ENCODE data around the gene S100A13. TPM values are rescaled to one million over a fixed set of nuclear protein-coding genes. Genes with fewer than 3 reads are reported as not detected.

Gene S100A13
- total RNA-seq, 1 donor from 2014 or later = 52.5 TPM

DNA sequence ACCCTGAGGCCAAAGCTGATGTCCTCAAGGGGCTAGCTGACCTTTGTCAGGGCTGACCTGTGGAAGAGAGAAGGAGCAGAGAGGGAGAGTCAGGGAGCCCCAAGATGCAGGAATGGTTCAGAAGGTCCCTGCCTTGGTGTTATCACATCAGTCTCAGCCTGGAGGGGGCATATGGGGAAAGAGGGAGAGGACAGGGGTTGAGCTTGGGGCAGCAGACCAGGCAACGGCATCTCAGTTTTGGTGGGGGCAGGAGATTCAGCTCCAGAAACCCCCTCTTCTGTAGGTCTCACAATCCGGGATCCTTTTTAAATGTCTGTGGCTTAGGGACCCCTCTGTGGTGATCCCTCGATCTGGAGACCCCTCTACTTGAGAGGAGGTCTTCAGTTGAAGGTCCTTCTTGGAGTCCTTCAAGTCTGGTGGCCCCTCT lies 815 bp downstream of the S100A13 start:
- ATAC-seq = no peak

DNA sequence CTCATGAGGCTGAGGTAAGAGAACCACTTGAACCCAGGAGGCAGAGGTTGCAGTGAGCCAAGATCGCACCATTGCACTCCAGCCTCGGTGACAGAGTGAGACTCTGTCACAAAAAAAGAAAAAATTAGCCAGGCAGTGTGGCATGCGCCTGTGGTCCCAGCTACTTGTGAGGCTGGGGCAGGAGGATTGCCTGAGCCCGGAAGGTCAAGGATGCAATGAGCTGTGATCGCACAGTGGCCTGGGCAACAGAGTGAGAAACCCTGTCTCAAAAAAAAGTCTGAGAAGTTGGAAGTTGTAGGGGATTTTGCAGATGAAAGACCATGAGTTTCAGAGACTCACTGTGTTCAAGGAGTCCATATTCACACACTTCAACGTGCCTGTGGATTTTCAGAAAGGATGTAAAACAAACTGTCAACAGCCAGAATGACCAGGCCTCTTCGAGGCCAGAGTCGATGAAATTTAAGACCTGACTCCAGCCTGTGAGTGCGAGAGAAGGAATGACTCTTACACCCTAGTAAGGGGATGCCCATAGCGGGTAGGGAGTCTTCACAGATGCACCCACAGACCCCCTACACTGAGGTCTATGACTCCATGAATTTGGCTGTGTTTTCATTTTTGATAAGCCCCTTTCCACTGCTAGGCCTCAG lies 2.2 kb downstream of the S100A13 start:
- ATAC-seq = no peak

DNA sequence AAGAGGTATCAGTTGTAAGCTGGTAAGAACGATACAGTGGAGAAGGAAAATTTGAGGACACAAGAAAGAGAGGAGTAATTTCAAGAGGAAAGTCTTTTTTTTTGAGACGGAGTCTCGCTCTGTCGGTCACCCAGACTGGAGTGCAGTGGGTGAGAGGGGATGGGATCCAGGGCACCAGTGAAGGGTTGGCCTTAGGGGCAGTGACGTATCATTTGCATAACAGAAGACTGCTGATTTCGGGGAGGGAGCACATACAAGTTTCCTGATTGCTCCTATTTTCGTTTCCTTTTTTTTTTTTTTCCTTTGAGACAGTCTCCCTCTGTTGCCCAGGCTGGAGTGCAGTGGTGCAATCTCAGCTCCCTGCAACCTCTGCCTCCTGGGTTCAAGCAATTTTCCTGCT lies 4.2 kb downstream of the S100A13 start:
- ATAC-seq = no peak

DNA sequence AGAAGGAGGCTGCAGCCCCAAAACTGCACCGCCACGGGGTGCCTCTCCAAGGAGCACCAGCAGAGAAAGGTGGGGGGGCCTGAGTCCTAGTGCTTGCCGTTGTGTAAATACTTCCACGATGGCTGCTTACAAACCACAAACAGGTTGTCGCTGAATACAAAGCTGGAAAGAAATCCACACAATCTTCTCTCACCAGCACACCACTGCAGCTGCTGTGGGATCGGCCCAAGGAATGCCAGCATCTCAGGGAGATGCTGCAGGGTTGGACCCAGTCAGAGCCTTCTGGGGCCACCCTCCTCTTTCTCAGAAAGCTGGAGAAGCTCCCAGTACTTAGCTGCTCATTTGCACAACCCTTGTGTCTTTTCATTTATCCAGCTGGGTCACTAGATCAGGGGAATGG lies 8.1 kb downstream of the S100A13 start:
- ATAC-seq = no peak

DNA sequence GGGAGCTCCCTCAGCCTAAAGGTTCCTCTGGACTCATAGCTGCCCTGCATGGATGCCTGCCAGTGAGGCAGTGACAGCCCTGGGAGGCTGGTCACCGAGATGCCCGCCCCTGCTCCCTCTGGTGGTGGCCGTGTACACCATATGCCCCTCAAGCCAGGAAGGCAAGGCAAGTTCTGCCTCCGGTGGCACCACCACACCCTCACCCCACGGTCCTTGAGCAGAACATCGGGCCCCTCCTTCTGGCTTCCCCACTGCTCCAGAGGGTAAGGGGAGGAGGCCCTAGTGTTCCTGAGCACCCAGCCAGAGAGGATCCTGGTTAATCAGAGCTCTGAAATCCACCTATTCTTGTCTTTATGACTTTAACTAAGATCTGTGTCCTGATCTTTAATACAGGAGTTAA lies 9.6 kb downstream of the S100A13 start:
- ATAC-seq = peak; percentile 31

DNA sequence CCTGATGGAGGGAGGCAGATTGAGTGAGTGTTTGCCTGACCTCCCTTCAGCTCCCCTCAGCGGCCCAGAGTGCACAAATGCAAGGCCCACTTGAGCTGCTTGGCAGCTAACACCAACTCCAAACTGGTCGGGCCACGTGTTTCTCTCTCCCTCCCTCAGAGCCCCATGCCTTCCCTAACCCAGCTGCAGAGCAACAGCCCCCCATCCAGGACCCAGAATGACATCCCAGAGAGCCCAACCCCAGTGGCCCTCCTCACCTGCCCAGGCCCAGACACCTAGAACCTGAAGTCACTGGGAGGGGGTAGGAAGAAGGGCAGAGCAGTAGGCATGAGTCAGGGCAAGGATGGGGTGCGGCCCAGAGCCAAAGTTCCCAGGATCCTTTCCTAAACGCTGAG lies 10.4 kb downstream of the S100A13 start:
- peak; percentile 63 for ATAC-seq

DNA sequence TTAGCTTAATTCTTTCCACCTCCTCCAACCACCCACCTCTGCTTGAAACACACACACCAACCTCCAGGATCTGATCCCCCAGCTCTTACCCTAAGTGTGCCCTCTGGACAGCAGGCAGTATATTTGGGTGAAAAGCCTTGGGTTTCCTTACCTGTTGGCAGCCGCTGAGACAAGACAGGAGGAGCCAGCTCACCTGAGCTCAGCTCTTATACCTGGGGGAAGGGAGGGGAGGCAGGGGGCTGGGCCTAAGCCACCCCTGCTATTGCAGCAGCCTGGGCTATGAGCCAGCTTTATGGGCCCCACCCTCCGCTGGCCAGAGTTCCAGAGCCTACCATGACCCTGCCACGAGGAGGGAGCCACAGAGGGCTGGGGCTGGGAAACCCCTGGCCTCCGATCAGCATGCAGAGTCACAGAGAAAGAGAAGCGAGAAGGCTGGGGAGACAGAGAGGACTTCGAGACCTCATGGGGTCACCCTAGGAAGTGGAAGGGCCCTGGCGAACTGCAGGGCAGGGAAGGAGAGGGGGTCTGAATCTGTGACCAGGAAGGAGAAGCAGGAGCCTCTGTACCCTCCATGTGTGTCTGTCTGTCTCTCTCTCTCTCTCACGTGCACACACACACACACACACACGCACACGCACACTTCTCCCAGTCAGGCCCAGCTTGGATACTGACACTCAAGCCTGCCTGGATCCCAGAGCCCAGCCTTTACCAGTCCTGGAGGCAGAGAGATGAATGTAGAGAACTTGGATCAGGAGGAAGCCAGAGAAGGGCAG lies 11.0 kb downstream of the S100A13 start, which contains the start of gene S100A14:
Gene S100A14, minus strand, starts transcription at position 182 of the 773 bp plus-strand sequence. CDS start 467 bp downstream, outside the sequence.
- peak; percentile 70 for ATAC-seq

DNA sequence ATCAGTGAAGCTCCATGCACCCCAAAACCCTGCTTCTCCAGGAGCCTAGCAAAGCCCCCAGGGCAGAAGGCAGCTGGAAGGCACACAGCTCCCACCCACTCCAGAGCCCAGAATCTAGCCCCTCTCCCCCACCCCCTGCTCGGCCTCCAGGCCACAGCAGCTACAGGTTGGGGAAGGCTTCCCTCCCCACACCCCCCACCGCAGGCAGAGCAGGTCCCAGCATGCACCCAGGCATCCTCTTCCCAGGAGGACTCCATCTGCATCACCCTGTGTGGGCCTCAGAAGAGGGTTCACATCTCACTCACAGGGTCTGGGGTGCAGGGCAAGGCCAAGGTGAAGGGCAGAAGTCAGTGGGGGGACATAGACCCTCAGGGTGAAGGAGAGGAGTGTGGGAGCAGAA lies 11.9 kb downstream of the S100A13 start:
- ATAC-seq = no peak

DNA sequence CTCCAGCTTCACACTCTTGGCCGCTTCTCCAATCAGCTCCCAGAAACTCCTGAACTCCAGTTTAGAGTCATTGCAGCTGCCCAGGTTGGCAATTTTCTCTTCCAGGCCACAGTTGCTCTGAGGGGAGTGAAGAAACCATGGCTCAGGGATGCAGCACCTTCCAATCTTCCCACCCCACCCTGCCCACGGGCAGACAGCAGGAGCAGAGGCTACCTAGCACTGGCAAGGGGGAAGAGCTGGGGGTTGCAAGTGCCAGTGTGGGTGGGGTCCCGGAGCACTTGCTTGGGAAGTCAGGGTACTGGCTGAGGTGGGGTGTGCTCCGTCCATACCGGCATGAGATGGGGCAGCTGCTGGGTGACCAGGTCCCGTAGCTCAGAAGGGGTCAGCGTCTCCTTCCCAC lies 12.4 kb downstream of the S100A13 start:
- no peak for ATAC-seq

DNA sequence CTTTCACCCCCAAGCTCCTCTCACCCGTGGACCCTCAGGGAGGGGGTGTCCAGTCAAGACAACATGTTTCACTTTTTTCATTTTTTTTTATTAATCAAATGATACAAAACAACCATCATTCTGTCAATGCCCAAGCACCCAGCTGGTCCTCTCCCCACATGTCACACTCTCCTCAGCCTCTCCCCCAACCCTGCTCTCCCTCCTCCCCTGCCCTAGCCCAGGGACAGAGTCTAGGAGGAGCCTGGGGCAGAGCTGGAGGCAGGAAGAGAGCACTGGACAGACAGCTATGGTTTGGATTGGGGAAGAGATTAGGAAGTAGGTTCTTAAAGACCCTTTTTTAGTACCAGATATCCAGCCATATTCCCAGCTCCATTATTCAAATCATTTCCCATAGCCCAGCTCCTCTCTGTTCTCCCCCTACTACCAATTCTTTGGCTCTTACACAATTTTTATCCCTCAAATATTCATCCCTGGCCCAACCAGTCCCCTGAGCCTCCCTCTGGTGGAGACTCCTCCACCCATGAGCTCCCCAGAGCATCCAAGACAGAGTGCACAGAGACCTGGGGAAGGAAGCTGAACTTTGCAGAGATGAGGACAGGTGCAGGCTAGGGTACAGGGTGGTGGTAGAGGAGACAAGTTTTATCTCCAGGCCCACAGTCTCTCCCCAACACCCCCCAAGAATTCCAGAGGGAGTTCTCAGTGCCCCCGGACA lies 13.0 kb downstream of the S100A13 start:
- no peak for ATAC-seq

DNA sequence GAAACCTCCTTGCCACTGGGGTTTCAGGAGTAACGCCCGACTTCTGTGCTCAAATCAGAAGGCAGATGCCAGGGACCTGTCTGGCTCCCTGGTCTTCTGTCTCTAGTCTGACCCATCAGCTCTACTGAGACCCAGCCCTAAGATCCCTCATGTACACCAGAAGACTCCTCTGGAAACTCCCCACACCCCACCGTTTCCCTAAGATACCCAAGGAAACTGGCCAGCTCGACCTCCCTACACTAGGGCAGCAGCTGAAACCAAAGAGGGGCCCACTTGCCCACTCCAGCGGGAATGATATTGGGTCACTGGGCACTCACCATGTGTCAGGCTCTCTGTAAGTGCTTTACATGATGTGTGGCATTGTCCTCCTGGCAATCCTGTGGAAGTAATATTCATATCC lies 13.9 kb downstream of the S100A13 start:
- peak; percentile 1 for ATAC-seq

DNA sequence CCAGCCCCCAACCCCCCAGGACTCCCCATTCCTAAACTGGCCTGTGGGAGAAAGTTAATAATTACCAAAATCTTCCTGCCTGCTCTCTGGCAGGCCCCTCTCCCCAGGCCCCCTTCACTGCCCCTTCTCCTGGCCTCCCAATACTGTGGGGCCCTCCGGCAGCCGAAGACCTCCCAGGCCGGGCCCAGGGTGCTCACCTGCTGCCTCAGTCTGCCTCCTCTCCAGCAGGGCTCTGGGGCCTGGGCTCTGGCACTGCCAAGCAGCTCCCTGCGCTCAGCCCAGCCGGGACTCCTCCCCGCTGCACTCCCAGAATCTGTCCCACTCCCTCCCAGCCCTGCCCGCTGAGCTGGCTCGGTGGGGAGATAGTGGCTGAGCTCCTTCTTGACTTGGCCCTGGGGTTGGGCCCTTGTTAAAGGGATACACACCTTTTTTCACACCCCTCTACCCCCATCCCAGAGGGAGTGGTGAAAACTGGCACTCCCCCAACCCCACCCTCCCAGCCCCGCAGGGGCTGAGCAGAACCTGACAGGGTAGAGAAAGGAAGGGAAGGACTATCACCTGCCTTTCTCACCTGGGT lies 14.5 kb downstream of the S100A13 start, which contains the start of gene S100A16:
Gene S100A16, minus strand, starts transcription at position 383 of the 577 bp plus-strand sequence. CDS start 4,986 bp downstream, outside the sequence.
- peak; percentile 43 for ATAC-seq

DNA sequence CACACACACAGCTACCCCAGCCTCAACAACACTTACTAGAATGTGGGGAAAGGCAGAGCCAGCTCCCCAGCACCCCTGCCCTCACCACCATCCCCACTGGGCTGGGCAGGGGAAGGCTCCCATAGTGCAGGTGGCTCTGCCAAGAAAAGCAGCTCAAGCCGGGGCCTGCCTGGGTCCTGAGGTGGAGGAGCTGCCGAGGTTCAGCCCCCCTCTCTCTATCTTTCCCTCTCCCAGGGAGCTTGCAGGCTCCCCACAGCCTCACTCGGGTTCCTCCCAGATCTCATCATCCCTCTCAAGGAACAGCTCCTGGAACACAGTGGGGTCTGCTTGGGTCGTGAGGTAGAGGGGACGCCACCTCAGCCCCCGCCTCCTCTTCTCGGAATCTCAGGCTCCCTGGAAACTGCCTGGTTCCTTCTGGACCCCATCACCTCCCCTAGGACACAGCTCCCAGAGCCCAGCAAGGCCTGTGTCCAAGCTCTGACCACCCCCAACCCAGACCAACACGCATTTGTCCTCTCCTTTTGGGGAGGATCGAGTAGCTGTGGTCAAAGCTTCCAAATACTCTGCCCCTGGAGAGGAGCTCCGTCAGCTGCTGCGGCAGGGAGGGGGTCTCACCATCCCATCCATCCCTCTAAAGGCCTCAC lies 15.1 kb downstream of the S100A13 start:
- ATAC-seq = no peak

DNA sequence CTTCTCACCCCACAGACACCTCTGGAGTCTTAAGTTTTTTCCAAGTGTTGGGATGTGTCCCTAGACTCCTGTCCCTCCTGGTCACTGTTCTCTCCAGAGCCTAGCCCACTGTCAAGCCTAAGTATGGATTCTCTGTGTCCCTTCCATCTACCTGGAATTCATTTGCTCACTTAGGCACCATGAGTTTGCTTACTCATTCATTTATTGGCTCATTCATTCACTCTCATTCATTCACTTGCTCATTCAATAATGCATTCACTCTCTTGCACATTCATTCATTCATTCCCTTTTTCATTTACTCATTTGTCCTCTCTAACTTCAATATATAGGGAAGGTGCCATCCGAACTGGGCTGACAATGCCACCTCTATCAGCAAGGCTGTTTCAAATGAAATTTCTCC lies 15.9 kb downstream of the S100A13 start:
- no peak for ATAC-seq

DNA sequence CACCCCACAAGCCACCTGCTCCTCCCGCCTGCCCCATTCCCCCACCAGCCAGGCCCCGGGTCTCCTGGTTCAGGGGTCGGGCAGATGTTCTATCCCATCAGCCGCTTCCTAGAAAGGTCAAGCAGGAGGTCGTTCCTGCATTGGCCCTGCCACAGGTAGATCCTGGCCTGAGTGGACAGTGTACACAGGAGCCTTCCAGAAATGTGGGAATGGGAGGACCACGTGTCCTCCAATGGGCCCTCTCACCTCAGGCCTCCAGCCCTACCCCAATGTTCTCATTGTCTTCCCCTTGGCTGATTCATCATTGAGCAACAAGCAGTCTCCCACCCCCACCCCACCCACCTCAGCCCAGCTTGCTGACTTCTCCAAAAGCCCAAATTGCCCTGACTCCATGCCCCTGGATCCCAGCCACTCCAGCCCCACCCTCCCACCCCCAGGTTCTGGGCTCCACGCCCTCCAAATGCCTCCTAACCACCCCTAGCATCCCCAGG lies 16.4 kb downstream of the S100A13 start:
- ATAC-seq = peak; percentile 8

DNA sequence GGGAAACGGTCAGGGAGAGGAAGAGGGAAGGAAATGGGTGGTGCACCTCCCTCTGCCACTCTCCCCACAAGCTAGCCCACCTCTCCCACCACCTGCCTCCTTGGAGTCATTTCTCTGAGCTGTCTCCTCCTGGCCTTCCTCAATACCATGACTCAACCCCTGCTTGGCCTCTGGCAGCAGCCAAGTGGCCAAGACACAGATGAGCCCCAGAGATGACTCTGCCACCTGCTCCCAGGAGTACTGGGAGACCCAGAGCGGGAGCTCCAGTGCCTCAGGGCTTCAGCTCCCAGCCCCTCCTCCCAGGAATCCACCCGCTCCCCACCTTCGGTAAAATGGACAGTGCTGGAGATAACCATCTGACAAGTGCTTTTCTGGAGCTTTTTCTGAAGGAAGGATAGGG lies 17.0 kb downstream of the S100A13 start:
- ATAC-seq = peak; percentile 4

DNA sequence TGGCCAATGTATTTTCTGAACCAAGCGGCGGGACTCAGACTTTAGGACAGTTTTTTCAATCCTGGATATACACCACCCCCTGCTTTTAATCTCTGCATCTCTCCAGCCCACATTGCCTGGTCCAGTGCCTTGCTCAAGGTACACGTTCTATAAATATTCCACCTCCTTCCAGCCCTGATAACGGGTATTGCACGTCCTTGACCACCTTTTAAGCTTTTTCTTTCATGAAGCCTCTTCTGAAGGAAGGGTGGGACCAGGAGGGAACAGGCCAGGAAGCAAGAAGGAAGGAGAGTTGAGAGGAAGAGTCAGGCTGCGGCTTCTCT lies 17.8 kb downstream of the S100A13 start:
- ATAC-seq = no peak

DNA sequence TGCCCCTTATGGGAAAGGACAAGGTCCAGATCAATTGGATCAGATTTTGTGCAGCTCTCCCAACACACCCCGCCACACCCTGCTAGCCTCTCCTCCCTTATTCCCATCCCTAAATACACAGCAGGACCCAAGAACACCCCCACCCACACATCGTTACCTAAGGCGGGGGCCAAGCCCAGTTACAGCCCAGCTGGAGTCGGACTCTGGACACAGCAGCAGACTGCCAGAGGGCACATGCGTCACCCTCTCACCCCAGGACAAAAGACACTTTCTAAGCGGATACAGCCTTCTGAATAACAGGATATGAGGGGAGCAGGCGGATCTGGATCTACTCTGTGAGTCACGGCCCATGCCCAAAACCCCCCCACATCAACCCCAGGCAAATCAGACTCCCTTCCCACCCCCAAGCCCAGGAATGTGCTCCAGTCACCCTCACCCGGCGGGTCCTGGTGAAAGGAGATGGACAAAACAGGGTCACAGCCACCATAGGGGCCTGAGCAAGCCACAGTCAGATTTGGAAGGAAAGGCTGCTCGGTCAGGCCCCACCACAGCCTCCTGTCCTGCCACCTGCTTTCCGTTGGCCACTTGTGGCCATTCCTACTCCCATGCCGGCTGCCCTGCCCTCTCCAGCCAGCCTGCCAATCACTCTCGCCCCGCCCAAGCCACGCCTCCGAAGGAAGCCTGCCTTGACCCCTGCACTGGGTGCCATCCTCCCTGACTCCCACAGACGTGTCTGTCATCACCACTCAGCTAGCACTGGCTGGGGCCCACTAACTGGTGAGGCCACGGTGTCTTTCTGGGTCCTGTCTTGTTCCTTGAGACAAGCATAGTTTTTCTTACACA lies 18.3 kb downstream of the S100A13 start:
- ATAC-seq = peak; percentile 58

DNA sequence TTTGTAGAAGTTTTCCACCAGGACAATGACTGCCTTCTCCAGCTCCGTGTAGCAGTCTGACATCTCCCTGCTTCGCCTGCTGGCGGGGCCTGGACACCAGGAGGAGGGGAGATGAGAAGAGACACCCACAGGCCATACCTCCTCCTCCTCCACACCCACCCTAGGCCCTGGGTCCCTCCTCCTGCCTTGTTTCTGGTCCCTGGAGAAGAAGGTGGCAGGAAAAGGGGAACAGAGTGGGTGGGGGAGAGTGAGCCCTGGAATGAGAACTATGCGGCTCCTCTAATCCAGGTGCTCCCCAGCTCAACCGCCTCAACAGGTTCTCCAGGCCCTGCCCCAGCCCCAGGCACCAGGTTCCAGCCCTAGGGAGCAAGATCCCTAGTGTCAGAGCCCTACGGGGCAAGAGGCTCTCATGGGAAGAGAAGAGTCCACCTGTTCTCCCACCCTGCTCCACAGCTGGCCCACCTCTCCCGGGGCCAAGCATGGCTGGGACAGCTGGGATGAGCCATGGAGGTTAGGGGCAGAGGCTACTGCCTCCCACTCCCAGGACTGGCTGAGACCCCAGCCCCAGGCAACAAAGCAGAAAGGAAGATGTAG lies 19.1 kb downstream of the S100A13 start:
- peak; percentile 51 for ATAC-seq

DNA sequence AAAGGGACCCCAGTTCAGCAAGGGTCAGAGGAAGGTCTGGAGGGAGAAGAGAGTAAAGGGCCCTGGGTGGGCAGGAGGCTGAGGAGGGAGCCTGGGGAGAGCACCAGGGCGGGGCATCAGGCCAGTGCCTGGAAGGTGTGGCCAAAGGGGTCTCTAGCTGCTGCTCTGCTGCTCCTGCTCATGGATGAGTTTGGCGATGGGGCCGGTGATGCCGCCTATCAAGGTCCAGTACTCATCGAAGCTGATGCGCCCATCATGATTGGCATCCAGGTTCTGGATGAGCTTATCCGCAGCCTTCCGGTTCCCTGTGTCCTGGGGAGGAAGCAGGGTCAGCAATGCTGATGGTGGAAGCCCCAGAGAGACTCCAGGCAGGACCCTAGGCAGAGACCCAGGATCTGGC lies 19.9 kb downstream of the S100A13 start:
- ATAC-seq = no peak

DNA sequence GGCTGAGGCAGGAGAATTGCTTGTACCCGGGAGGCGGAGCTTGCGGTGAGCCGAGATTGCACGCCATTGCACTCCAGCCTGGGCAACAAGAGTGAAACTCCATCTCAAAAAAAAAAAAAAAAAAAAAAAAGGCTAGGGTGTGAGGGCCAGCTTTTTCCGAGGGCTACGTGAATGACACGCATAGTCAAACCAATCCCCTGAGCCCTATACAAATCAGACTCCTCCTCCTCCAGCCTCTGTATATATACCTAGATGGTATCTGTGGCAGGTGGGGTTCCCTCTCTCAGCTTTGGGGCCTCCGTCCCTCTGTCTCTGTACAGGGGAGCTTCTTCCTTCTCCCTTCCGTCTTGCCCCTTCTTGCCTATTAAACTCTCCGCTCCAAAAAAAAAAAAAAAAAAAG lies 21.1 kb downstream of the S100A13 start:
- no peak for ATAC-seq

All from esophagus mucosa (tissue), 1 donor.